Stimulated activated CD8-positive, alpha-beta memory T cell treated with anti-CD3 and anti-CD28 coated beads, Interleukin-15, amount 100 ng/mL, for 1 hour (primary cell): Measurements from ENCODE around the gene ZBTB16.

Experiments
- DNase-seq: peaks from one replicate; pipeline ENCODE4 v3.0.0-alpha.2; 2020; ENCODE audit warnings: low read depth

The ZBTB16 gene

DNA sequence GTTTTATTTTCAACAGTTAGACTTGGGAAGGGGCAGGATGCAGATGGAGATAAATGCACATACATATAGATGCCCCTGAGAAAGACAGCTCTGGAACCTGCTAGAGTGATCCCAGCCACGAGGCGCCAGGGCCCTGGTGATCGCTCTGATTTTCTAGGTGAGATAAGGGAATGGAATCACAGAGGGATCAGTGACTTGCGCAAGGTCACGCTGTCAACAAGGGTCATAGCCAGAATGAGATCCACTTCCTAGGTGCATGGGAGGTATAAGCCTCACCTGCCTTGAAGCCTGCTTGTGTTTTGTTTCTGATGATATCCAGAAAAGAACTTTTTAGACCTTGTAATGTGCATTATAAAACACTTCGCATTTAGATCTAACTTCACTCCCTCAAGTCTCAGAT lies 47.5 kb downstream of the ZBTB16 start:
- DNase-seq = no peak

DNA sequence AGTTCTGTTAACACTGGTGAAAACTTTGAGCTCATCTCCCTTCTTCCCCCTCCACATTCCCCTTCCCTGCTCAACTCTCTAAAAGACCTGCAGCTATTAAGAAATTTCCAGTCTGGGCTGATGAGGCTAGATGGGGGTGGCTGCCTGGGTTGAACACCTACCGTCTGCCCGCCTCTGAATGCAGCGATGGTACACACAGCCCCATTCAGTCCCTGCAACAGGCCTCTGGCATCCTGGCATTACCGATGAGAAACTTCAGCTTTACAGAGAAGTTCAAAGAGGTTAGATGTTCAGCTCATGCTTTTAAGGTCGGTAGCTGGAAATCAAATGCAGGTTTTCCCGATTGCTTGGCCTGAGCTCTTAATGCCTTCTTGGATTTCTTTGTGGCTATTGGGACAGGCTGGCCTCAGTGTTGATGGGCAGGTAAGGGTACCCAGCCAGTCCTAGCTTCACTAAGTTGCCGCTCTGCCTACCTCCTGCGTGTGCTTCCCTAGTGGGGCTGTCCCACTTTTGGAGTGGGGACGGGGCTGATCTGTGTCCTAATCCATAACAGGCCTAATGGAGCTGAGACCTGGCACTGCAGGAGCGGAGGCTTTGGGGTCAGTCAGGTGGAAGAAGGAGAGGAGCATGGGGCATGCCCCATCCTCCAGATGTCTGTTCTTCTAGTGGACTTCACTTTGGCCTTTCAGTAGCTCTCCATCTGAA lies 49.1 kb downstream of the ZBTB16 start:
- DNase-seq = no peak

GRCh38 chr11:114109206-114110090 lies 49.9 kb downstream of the ZBTB16 start:
- no peak for DNase-seq

- no peak for DNase-seq
Observed at GRCh38 chr11:114110123-114110522, 50.6 kb downstream of the ZBTB16 start.

DNA sequence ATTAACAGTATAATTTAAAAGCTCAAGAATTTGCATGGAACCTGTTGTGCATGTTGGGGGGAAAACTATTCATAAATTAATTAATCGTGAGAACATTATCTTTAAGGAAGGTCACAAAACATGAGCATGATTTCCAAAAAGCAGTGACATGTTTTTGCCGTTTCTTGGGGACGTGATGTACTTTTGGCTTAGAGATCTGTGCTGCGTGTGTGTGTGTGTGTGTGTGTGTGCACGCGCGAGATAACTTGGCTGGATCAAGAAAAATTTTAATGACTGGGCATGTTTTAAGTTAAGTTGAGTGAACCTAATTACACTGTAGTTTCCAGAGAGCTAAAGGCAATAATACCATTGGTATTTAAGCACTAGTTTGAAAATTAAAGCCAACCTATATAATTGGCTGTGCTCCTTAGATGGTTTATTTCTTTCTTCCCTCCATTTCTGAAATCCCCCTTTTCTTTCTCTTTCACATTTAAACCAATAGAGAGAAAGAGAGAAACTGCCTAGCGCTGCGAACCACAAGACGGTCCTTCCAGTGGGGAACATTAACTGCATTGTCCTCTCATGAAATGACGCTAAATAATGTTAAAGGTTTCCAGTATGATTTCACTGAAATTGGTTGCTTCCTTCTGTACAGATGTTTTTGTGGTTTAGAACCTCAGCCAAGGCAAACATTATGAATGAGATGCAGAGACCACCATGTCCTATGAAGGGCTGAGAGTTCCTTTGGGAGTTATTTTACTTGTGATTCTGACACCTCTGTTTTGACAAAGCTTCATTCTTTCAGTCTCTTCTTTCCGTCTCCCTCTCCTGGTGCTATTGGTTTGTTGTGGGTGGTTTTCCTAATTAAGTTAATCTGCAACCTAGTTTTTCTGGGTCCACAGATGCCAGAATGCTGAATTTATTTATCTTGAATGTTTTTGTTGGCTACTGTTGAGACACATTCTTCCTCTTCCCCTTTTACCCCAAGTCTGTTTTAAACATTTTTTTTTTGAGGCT lies 51.7 kb downstream of the ZBTB16 start:
- no peak for DNase-seq

DNA sequence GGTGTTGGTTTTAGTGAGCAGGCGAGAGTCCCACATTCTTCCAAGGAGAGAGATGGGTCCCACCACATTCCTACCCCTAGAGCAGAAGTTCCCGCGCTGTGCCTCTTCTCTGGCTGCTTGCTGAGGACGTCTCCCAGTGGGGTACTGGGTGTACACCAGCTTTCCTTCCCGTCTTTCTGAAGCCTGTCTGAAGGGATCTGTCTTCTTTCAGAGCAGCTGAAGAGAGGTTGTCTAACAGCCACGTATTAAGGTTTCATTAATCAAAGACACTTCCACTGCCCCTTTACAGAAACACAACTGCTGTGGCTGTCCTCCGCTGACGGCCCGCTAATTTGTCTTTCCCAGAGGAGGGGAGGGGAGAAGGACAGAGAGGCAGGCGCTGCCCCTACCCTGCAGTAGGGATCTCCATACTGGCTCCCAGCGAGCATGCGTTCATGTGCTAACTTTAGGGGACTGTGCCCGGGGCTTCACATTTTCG lies 56.0 kb downstream of the ZBTB16 start:
- DNase-seq = no peak

DNA sequence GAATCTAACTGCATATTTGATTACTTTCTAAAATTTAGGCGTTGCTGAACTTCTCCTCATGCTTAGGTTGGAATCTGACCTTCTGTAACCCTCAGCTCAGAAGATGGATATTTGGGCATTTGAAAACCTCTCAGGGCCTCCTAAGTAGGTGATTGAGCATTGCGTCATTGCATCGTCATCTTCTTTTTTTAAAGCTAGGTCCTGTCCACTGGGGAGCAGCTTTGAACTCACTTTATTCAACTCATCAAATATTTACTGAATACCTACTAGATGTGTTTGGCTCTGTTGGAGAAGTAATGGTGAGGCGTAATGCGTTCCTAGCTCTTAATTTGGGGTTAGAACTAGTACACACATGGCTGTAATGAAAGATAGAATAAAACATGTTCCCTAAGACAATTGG lies 56.8 kb downstream of the ZBTB16 start:
- DNase-seq = no peak

GRCh38 chr11:114116800-114117199 lies 57.3 kb downstream of the ZBTB16 start:
- DNase-seq = no peak

DNA sequence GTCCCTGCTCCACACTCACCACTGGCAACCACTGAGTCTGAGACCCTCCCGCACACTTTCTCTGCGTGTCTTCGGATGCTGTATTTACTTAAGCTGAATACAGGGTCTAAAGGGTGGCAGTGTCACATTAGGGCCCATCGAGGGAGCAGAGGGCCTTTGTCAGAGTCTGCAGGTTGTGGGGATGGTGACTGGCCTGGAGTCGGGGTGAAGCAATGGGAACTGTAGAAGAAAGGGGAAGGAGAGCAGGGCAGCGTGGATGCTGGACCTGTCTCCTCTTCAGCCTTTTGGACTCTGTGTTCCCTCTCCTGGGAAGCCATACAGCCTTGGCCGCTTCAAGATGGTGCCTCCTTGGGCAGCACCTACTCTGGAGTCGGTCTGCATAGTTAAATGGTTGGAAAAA lies 61.1 kb downstream of the ZBTB16 start:
- DNase-seq = no peak

GRCh38 chr11:114121138-114121537 lies 61.6 kb downstream of the ZBTB16 start:
- DNase-seq = no peak

- no peak for DNase-seq
Observed at GRCh38 chr11:114121804-114122504, 62.4 kb downstream of the ZBTB16 start.

GRCh38 chr11:114122686-114123085 lies 63.2 kb downstream of the ZBTB16 start:
- DNase-seq = no peak

- no peak for DNase-seq
Observed at GRCh38 chr11:114123692-114124330, 64.3 kb downstream of the ZBTB16 start.

- no peak for DNase-seq
Observed at GRCh38 chr11:114124601-114125144, 65.2 kb downstream of the ZBTB16 start.

DNA sequence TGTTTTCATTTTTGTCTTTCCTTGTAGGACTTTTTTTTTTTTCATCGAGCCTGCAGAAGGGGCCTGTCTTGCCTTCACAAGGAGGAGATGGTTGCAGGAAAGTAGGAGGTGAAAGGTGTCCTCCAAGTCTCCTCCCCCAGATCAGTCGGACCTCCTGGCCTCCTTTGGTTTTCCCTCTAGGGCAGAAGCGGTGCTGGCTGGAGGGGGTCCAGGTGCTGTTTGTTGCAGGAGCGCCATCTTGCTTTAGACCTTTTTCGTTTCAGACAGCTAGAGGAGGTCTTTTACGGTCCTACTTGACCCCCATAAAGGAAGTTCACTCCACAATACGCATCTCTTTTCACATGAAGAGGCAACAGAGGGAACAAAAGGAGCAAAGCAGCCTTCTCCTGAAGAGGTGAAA lies 66.0 kb downstream of the ZBTB16 start:
- no peak for DNase-seq

- no peak for DNase-seq
Observed at GRCh38 chr11:114125959-114126358, 66.4 kb downstream of the ZBTB16 start.

DNA sequence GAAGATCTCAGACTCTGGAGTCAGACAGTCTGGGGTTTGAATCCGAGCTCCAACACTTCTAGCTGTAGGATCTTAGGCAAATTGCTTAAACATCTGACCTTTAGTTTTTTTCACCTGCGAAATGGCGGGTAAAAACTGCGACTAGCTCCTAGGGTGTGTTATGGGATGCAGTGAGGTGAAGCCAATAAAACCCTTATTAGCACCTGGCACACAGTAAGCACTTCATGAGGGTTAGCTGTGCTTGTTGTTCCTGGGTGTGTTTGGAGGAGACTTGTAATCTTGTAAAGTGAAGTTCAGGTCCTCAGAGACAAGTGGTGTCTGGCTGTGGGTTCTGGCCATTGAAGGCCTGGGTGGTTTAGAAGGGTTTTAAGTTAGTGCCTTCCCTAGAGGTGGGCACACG lies 68.9 kb downstream of the ZBTB16 start:
- no peak for DNase-seq

DNA sequence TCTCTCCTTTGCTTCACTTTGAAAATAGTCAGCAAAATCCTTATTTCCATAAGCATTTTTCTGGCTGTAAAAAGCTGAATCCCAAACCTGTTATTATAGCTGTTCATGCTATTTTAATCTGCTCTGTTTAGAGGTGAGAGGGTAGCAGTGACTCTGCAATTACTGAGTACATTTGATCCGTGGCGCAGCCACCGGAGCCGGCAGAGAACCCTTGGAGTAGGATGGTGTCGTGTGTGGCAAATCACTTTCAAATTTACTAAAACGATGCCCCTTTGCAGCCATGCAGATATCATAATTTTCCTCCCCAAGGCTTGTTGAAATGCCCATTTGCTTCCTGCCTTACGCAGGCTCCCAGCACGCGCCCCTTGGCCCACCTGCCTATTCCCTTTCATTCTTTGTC lies 69.6 kb downstream of the ZBTB16 start:
- DNase-seq = no peak

- DNase-seq = no peak
Observed at GRCh38 chr11:114129699-114130098, 70.2 kb downstream of the ZBTB16 start.

DNA sequence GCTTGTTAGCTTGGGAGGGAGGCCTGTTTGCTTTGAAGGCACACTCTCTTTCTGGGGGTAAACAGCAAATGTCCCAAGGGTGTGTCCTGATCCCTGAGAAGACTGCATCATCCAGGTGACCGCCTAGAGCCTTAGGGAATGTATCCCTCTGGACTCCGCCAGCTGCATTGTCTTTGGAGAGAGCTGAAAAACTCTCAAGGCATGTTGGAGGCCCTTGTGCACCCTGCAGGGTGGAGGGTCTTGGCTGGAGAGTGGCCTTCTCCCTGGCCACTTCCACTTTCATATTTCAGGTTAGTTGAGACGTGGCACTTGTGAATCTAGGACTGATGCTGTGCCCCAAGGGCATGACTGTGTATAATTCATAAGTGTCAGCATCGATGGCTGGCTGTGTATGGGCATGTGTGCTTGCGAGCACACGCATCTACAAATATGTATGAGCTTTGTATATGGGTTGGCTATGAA lies 70.6 kb downstream of the ZBTB16 start:
- no peak for DNase-seq
